ENCODE data around the gene ANGPTL8.

GRCh38 chr19:11223200-11223599 is 16.2 kb upstream of the ANGPTL8 start:
- no peak for TF ChIP-seq CTCF (IDR thresholded peaks at IDR 0.05)
- TF ChIP-seq POLR2A (IDR thresholded peaks at IDR 0.05) = no peak
